GM12878 (cell line): ENCODE data around the gene GINS2. TPM values are rescaled to one million over a fixed set of nuclear protein-coding genes. Genes with fewer than 3 reads are reported as not detected.

ENCODE experiments used
- BCLAF1 ChIP-seq: fragments of 450-650 bp; IDR thresholded peaks from 2 replicates; pipeline ENCODE4 v1.6.1; 2017; ENCODE audit warnings: antibody characterized with exemption, mild to moderate bottlenecking, moderate library complexity
- E2F8 ChIP-seq: fragments of 450-650 bp; IDR thresholded peaks from 2 replicates; pipeline ENCODE4 v1.6.1; 2018; ENCODE audit warnings: mild to moderate bottlenecking, low read depth, moderate library complexity; ENCODE audit not compliant: partially characterized antibody
- MYC ChIP-seq: IDR thresholded peaks from 2 replicates; pipeline ENCODE4 v1.6.1; 2011; ENCODE audit warnings: mild to moderate bottlenecking, low read length, moderate library complexity, inconsistent platforms; ENCODE audit not compliant: insufficient read depth, insufficient replicate concordance, insufficient read length, severe bottlenecking
- polyA plus RNA-seq, 11 experiments: library from polyadenylated mRNA; depleted of rRNA in 4 of 11; unstranded in 6 of 11; stranded (reverse) in 5 of 11; fragments of >200 nt; fragmentation: Nextera tagmentation in 4 of 11; fragmentation: Illumina TruSeq in 1 of 11; extraction: Ambion mirVana in 4 of 11; extraction: Trizol in 1 of 11; gene quantifications; 1 replicate in 1 of 11; 2 replicates in 10 of 11; pipeline versions ENCODE4 v1.2.1 to v1.2.3, GENCODE V29; 2011 to 2016; ENCODE audit warnings: inconsistent platforms in 2 of 11, missing spikeins in 2 of 11, low read depth in 1 of 11
- total RNA-seq, 4 experiments: library from RNA; depleted of rRNA in 3 of 4; stranded (reverse); fragments of >200 nt in 3 of 4; fragmentation: Illumina TruSeq in 1 of 4; extraction: Trizol in 1 of 4; gene quantifications; 2 replicates each; pipeline versions ENCODE4 v1.2.1 to v1.2.3, GENCODE V29; 2013 to 2021
- TF ChIP-seq, protein P1 (sequence below): IDR thresholded peaks from 2 replicates; pipeline ENCODE4 v1.6.1; 2011; ENCODE audit warnings: borderline replicate concordance, low read depth, mild to moderate bottlenecking, moderate library complexity, low read length; ENCODE audit not compliant: insufficient read depth, poor library complexity, severe bottlenecking

The GINS2 gene
- total and polyA plus RNA-seq, 10 of the 15 experiments (the other 5 are each of a cell fraction or from before 2014, with no cell fraction given): 42.7 to 90.8 (median 57.0) TPM

- TF ChIP-seq E2F8 (no peak), BCLAF1 (no peak), MYC (no peak)
- TF ChIP-seq, protein P1, sequence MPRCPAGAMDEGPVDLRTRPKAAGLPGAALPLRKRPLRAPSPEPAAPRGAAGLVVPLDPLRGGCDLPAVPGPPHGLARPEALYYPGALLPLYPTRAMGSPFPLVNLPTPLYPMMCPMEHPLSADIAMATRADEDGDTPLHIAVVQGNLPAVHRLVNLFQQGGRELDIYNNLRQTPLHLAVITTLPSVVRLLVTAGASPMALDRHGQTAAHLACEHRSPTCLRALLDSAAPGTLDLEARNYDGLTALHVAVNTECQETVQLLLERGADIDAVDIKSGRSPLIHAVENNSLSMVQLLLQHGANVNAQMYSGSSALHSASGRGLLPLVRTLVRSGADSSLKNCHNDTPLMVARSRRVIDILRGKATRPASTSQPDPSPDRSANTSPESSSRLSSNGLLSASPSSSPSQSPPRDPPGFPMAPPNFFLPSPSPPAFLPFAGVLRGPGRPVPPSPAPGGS: no peak
Observed at GRCh38 chr16:85707528-85708095, 18.9 kb upstream of the GINS2 start (continued).
